ENCODE measurements around the gene MECR.

DNA sequence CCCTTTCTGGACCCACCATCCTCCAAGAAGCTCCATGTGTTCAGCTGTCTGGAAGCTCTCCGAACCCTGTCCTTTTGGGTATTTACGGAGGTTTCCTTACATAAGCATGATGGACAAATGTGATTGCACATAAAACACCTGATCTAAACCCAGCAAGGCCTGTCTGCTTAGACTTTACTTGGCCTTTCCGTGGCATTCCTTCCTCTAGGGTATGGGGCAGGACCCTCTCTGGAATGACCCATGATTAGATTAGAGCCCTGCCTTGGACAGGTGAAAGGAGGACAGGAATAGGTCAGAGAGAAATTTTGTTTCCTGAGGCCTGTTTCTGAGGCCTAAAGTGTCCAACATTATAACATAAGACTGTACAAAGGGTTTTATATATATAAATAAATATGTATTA lies 22.4 kb upstream of the MECR start:
- TF ChIP-seq, protein P1, sequence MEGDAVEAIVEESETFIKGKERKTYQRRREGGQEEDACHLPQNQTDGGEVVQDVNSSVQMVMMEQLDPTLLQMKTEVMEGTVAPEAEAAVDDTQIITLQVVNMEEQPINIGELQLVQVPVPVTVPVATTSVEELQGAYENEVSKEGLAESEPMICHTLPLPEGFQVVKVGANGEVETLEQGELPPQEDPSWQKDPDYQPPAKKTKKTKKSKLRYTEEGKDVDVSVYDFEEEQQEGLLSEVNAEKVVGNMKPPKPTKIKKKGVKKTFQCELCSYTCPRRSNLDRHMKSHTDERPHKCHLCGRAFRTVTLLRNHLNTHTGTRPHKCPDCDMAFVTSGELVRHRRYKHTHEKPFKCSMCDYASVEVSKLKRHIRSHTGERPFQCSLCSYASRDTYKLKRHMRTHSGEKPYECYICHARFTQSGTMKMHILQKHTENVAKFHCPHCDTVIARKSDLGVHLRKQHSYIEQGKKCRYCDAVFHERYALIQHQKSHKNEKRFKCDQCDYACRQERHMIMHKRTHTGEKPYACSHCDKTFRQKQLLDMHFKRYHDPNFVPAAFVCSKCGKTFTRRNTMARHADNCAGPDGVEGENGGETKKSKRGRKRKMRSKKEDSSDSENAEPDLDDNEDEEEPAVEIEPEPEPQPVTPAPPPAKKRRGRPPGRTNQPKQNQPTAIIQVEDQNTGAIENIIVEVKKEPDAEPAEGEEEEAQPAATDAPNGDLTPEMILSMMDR (conservative IDR thresholded peaks at IDR 0.05 in 1 of 2, IDR thresholded peaks at IDR 0.05 in 1 of 2; ENCODE audit: extremely low read depth in 1 of 2, insufficient read depth in 1 of 2, low read depth in 1 of 2, low read length in 2 of 2): no peak
- no peak for TF ChIP-seq EZH2 (IDR thresholded peaks at IDR 0.05; ENCODE audit: borderline replicate concordance, low read length)

Measured in mammary epithelial cell (primary cell).